Measurements from ENCODE around the gene PRR18. TPM values are rescaled to one million over a fixed set of nuclear protein-coding genes. Genes with fewer than 3 reads are reported as not detected.

PRR18 gene
- total RNA-seq, 1 experiment from 2014 or later = 0.23 TPM

GRCh38 chr6:166284640-166285039 is 23.6 kb downstream of the PRR18 start:
- no peaks in the 10 kb centered on the region for H3K36me3 ChIP-seq (ENCODE audit: control insufficient read depth, insufficient read depth, low read length)
- no TSS peak for BruUV-seq (replicated peaks)
- DNase-seq (ENCODE audit: low read depth, low spot score) = no peak
- H3K27me3 ChIP-seq (ENCODE audit: control insufficient read depth, insufficient read depth, low read length) = peaks cover 4% of the 10 kb centered on the region; the same call in 1 of the 2 replicates
- H3K27ac ChIP-seq (ENCODE audit: low read length) = no peak overlapping the region
- no peaks in the 10 kb centered on the region for H3K4me1 ChIP-seq (ENCODE audit: control insufficient read depth, insufficient read depth, low read length)
- H3K9me3 ChIP-seq (ENCODE audit: control insufficient read depth, insufficient read depth, low read depth, low read length) = no peaks in the 10 kb centered on the region
- intact Hi-C loops (cut with micrococcal nuclease; ENCODE audit: unreplicated experiment) = no loop called here
- CTCF ChIA-PET = no interaction called here
- no peak for TF ChIP-seq SIN3A (IDR thresholded peaks at IDR 0.05; ENCODE audit: borderline replicate concordance, insufficient read depth, low read depth, low read length)
- TF ChIP-seq CTCF (IDR thresholded peaks at IDR 0.05) = no peak
- TF ChIP-seq POLR2AphosphoS5 (IDR thresholded peaks at IDR 0.05; ENCODE audit: low read depth, low read length) = no peak
- no peak for TF ChIP-seq REST (IDR thresholded peaks at IDR 0.05; ENCODE audit: insufficient read depth in 1 of 2, low read depth in 2 of 2, low read length in 1 of 2)
- TF ChIP-seq TCF7L2 (IDR thresholded peaks at IDR 0.05; ENCODE audit: low read depth, low read length) = no peak
- no peak for ATAC-seq
- no peak overlapping the region for H3K4me3 ChIP-seq (ENCODE audit: low read depth in 2 of 2, low read length in 2 of 2)
- POLR2A ChIA-PET = no interaction called here
- in situ Hi-C loops (cut with HindIII; ENCODE audit: low pct_unique_long_range_greater_than_20kb, low sequenced_read_pairs) = no loop called here

- in situ Hi-C loops (cut with HindIII; ENCODE audit: low pct_unique_long_range_greater_than_20kb, low sequenced_read_pairs) = no loop called here
These were observed 25.7 kb downstream of the PRR18 start for GRCh38 chr6:166282394-166283032.

More at GRCh38 chr6:166282394-166283032, 25.7 kb downstream of the PRR18 start:
- TF ChIP-seq CTCF (IDR thresholded peaks at IDR 0.05) = no peak
- TF ChIP-seq POLR2AphosphoS5 (IDR thresholded peaks at IDR 0.05; ENCODE audit: low read depth, low read length) = no peak
- no peak for TF ChIP-seq TCF7L2 (IDR thresholded peaks at IDR 0.05; ENCODE audit: low read depth, low read length)
- TF ChIP-seq REST (IDR thresholded peaks at IDR 0.05; ENCODE audit: insufficient read depth in 1 of 2, low read depth in 2 of 2, low read length in 1 of 2) = no peak
- no peak for TF ChIP-seq SIN3A (IDR thresholded peaks at IDR 0.05; ENCODE audit: borderline replicate concordance, insufficient read depth, low read depth, low read length)
- H3K4me3 ChIP-seq (ENCODE audit: low read depth in 2 of 2, low read length in 2 of 2) = no peak overlapping the region
- no peak for DNase-seq (ENCODE audit: low read depth, low spot score)
- H3K4me1 ChIP-seq (ENCODE audit: control insufficient read depth, insufficient read depth, low read length) = no peaks in the 10 kb centered on the region
- H3K27me3 ChIP-seq (ENCODE audit: control insufficient read depth, insufficient read depth, low read length) = peaks cover 4% of the 10 kb centered on the region; the same call in 1 of the 2 replicates
- no peaks in the 10 kb centered on the region for H3K9me3 ChIP-seq (ENCODE audit: control insufficient read depth, insufficient read depth, low read depth, low read length)
- POLR2A ChIA-PET = no interaction called here
- intact Hi-C loops (cut with micrococcal nuclease; ENCODE audit: unreplicated experiment) = no loop called here
- H3K36me3 ChIP-seq (ENCODE audit: control insufficient read depth, insufficient read depth, low read length) = no peaks in the 10 kb centered on the region
- no peak for ATAC-seq
- CTCF ChIA-PET = no interaction called here
- no peak overlapping the region for H3K27ac ChIP-seq (ENCODE audit: low read length)
- BruUV-seq (replicated peaks) = no TSS peak
